Medulla oblongata (tissue), 1 donor: ENCODE results near the gene FOXA2.
"Not testable (repeated sequence)": the region's sequence is repeated elsewhere in the genome, so short reads cannot be mapped to it uniquely, and the experiment has no call there.

Experiments
- DNase-seq: peaks from one replicate; pipeline ENCODE4 v3.0.0-alpha.2; 2015; ENCODE audit errors: extremely low spot score

FOXA2 gene

GRCh38 chr20:22567944-22568871, 16.2 kb downstream of the FOXA2 start:
- no peak for DNase-seq

- no peak for DNase-seq
These were observed 17.3 kb downstream of the FOXA2 start for GRCh38 chr20:22566876-22567658.

GRCh38 chr20:22563062-22563965, 21.1 kb downstream of the FOXA2 start:
- no peak for DNase-seq

GRCh38 chr20:22562620-22563019, 21.8 kb downstream of the FOXA2 start:
- DNase-seq = no peak

GRCh38 chr20:22561965-22562577, 22.3 kb downstream of the FOXA2 start:
- no peak for DNase-seq

- no peak for DNase-seq
These were observed 23.6 kb downstream of the FOXA2 start for GRCh38 chr20:22560817-22561216.

GRCh38 chr20:22559711-22560318, 24.6 kb downstream of the FOXA2 start:
- DNase-seq = no peak

- DNase-seq = no peak
These were observed 26.7 kb downstream of the FOXA2 start for GRCh38 chr20:22557403-22558276.

GRCh38 chr20:22556565-22557056, 27.8 kb downstream of the FOXA2 start:
- DNase-seq = no peak

GRCh38 chr20:22555791-22556564, 28.4 kb downstream of the FOXA2 start:
- no peak for DNase-seq

- no peak for DNase-seq
These were observed 30.0 kb downstream of the FOXA2 start for GRCh38 chr20:22554391-22554790.

GRCh38 chr20:22550514-22550913, 33.9 kb downstream of the FOXA2 start:
- DNase-seq = not testable (repeated sequence)

GRCh38 chr20:22548040-22548439, 36.3 kb downstream of the FOXA2 start:
- no peak for DNase-seq

GRCh38 chr20:22546344-22546743, 38.0 kb downstream of the FOXA2 start:
- DNase-seq = no peak

- DNase-seq = no peak
These were observed 39.3 kb downstream of the FOXA2 start for GRCh38 chr20:22545045-22545444.

- no peak for DNase-seq
These were observed 39.9 kb downstream of the FOXA2 start for GRCh38 chr20:22544462-22544861.

- DNase-seq = no peak
These were observed 41.9 kb downstream of the FOXA2 start for GRCh38 chr20:22542427-22542826.

- no peak for DNase-seq
These were observed 43.5 kb downstream of the FOXA2 start for GRCh38 chr20:22540832-22541231.
